Measurements from ENCODE around the gene AAK1. TPM values are rescaled to one million over a fixed set of nuclear protein-coding genes. Genes with fewer than 3 reads are reported as not detected.
"Not testable (repeated sequence)": the region's sequence is repeated elsewhere in the genome, so short reads cannot be mapped to it uniquely, and the experiment has no call there.

Gene AAK1
- total RNA-seq, 2 donors from 2014 or later = 44.6 to 60.0 TPM

DNA sequence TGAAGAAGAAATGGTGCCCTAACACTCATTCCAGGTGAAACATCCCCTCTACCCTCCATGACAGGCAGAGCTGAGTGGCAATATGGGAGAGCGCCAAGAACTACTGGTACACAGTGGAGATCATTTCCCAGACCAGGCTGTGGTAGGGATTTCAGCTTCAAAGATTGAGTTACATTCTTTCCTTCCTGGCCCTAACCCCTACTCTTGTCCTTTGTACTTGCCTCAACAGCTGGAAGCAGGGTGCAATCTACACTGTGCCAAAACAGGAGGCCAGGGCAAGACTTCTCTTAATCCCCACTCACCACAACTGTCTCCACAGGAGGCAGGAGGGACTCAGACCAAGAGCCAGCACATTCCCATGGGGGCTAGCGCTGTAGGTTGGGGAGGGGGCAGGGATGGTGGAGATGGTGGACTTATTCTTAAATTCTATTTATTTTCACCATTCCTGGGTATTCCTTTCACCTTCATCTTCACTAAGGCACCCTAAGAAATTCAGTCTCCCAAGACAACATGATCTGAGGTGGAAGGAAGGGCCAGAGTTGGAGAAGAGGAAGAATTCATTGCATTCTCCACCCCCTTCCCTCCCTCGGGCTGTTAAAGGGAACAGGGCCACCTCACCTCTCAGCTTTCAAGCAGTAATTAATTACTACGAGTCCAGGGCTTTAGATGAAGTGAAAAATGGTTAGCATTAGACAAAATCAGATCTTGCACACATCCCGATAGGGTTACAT is 65.9 kb downstream of the AAK1 start:
- no peak for ATAC-seq
- no peaks in the 10 kb centered on the region for H3K27me3 ChIP-seq
- intact Hi-C loops (cut with DNase I) = no loop called here
- no peaks in the 10 kb centered on the region for H3K36me3 ChIP-seq (replicated peaks in 1 of 2; ENCODE audit: insufficient read depth in 1 of 2, low read depth in 2 of 2)
- DNase-seq = no peak
- peak overlapping the region in 1 of 4 donors; percentile 20 for H3K27ac ChIP-seq
- 68 to 85% methylated on average over 5 of the region's 5 CpGs for WGBS, 2 donors
- no peaks in the 10 kb centered on the region for H3K9me3 ChIP-seq
- peaks cover 36% of the 10 kb centered on the region for H3K4me1 ChIP-seq
- TF ChIP-seq CTCF (IDR thresholded peaks at IDR 0.05) = no peak
- no peak for TF ChIP-seq POLR2A (IDR thresholded peaks at IDR 0.05)
- H3K4me3 ChIP-seq = no peak overlapping the region

- no peaks in the 10 kb centered on the region for H3K27me3 ChIP-seq
- DNase-seq (no peak), ATAC-seq (no peak)
- H3K27ac ChIP-seq = no peak overlapping the region
- TF ChIP-seq POLR2A (IDR thresholded peaks at IDR 0.05) (no peak), CTCF (IDR thresholded peaks at IDR 0.05) (no peak)
- H3K4me1 ChIP-seq = peaks cover 36% of the 10 kb centered on the region
- no peak overlapping the region for H3K4me3 ChIP-seq
- intact Hi-C loops (cut with DNase I) = no loop called here
- WGBS, 2 donors = 84 to 91% methylated on average over 5 of the region's 5 CpGs
- no peaks in the 10 kb centered on the region for H3K9me3 ChIP-seq
- H3K36me3 ChIP-seq (replicated peaks in 1 of 2; ENCODE audit: insufficient read depth in 1 of 2, low read depth in 2 of 2) = no peaks in the 10 kb centered on the region
Measured at GRCh38 chr2:69576880-69577279, 66.7 kb downstream of the AAK1 start.

DNA sequence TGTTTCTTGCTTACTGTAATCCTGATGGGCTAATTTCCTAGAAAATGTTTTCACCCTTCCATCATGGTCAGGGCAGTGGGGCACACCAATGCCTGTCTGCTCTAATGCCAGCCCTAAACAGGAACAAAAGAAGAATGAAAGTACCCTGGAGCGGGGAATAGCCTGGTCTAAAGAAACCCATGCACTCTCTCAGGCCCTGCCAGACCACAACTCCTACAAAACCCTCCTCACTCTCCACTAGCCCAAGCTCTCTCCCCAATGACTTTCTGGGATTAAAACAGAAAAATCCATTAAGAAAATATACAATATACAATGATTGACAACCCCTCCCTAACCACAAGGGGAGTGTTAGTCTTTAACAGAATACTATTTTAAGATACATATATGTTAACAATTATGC is 67.6 kb downstream of the AAK1 start:
- Histone ChIP-seq H3K27ac (no peak overlapping the region), H3K27me3 (no peaks in the 10 kb centered on the region), H3K4me3 (no peak overlapping the region), H3K36me3 (replicated peaks in 1 of 2; ENCODE audit: insufficient read depth in 1 of 2, low read depth in 2 of 2) (no peaks in the 10 kb centered on the region), H3K9me3 (no peaks in the 10 kb centered on the region), H3K4me1 (peaks cover 37% of the 10 kb centered on the region)
- intact Hi-C loops (cut with DNase I) = no loop called here
- DNase-seq (no peak), ATAC-seq (no peak)
- TF ChIP-seq POLR2A (IDR thresholded peaks at IDR 0.05) (no peak), CTCF (IDR thresholded peaks at IDR 0.05) (no peak)
- 78 to 93% methylated on average over 1 of the region's 1 CpG for WGBS, 2 donors

GRCh38 chr2:69575371-69575770 is 68.2 kb downstream of the AAK1 start:
- ATAC-seq; H3K27me3 ChIP-seq; DNase-seq; H3K9me3 ChIP-seq; H3K36me3 ChIP-seq (replicated peaks in 1 of 2; ENCODE audit: insufficient read depth in 1 of 2, low read depth in 2 of 2); H3K4me3 ChIP-seq; H3K27ac ChIP-seq; intact Hi-C loops (cut with DNase I): not testable (repeated sequence)
- WGBS, 2 donors = 85 to 96% methylated on average over 13 of the region's 13 CpGs
- H3K4me1 ChIP-seq = peaks cover 42% of the 10 kb centered on the region

DNA sequence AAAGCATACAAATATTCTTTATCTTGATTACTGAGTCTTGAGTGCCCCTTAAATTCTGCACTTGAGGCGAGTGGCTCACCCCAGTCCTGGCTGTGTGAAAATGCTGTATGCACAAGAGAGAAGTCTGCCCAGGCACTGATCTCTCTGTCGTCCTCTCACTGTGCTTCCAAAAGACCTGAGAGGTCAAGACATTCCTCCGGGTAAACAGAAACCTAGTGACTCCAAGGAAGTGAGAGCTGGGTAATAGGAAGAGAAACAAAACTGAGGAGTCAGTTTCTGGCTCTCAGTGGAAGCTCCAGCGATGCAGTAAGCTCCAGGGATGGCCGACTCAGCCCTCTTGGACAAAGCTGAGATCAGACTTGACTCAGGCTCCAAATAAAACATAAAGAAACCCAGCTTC is 70.9 kb downstream of the AAK1 start:
- TF ChIP-seq CTCF (IDR thresholded peaks at IDR 0.05) = no peak
- no peak for TF ChIP-seq POLR2A (IDR thresholded peaks at IDR 0.05)
- Histone ChIP-seq H3K27me3 (no peaks in the 10 kb centered on the region), H3K27ac (peak overlapping the region in 1 of 4 donors; percentile 24), H3K4me1 (peaks cover 45% of the 10 kb centered on the region), H3K4me3 (no peak overlapping the region), H3K36me3 (replicated peaks in 1 of 2; ENCODE audit: insufficient read depth in 1 of 2, low read depth in 2 of 2) (no peaks in the 10 kb centered on the region), H3K9me3 (no peaks in the 10 kb centered on the region)
- intact Hi-C loops (cut with DNase I) = no loop called here
- ATAC-seq (no peak), DNase-seq (peak in 1 of 4 donors; percentile 17)
- WGBS, 2 donors = 65 to 76% methylated on average over 5 of the region's 5 CpGs

Data from body of pancreas (tissue), 4 donors.